Activated CD4-positive, CD25-positive, alpha-beta regulatory T cell treated with anti-CD3 and anti-CD28 coated beads, Interleukin-2, amount 50 U/mL, for 72 hours (primary cell): ENCODE data around the gene INTS2.
"Not testable (repeated sequence)": the region's sequence is repeated elsewhere in the genome, so short reads cannot be mapped to it uniquely, and the experiment has no call there.

Source experiments
- DNase-seq: peaks from one replicate; pipeline ENCODE4 v3.0.0; 2021

The INTS2 gene

GRCh38 chr17:61821655-61822054, 106.1 kb downstream of the INTS2 start:
- no peak for DNase-seq

- DNase-seq, result not testable (repeated sequence)
These were observed 108.5 kb downstream of the INTS2 start for GRCh38 chr17:61819265-61819664.

GRCh38 chr17:61818225-61818624, 109.6 kb downstream of the INTS2 start:
- no peak for DNase-seq

- no peak for DNase-seq
These were observed 110.3 kb downstream of the INTS2 start for GRCh38 chr17:61817452-61817851.

- no peak for DNase-seq
These were observed 111.2 kb downstream of the INTS2 start for GRCh38 chr17:61816538-61816937.

- no peak for DNase-seq
These were observed 111.8 kb downstream of the INTS2 start for GRCh38 chr17:61815863-61816503.
